Measurements from ENCODE around the gene RGS5. TPM values are rescaled to one million over a fixed set of nuclear protein-coding genes. Genes with fewer than 3 reads are reported as not detected.
A peak's percentile ranks its signal among the peaks of the same experiment; 100 is the strongest.

The RGS5 gene
- polyA plus RNA-seq, 1 donor from 2014 or later, result 4.4 TPM

DNA sequence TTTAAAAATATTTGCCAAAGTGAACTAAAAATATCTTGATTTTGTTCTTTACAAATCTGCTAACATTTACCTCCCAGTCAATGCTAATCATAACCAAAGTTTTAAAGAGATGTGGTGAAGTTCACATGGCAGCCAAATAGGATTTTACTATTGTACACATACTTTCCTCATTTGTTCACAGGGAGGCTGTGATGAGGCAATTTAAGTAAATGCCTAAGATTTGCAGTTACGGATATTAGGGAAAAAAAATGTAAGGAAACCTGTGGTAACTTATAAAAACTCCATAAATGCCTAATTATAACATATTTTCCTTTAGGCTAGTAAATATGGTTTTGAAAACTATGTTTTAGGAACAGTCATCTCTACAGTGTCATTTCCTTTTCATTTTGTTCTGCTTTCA lies 32.4 kb downstream of the RGS5 start:
- peaks cover 3% of the 10 kb centered on the region for H3K27me3 Mint-ChIP-seq
- H3K4me3 Mint-ChIP-seq, result no peak overlapping the region
- H3K27ac Mint-ChIP-seq, result no peak overlapping the region
- peaks cover under 1% of the 10 kb centered on the region for H3K36me3 Mint-ChIP-seq
- peaks cover 0 to 2% (median 0%) of the 10 kb centered on the region in 3 donors for H3K4me1 Mint-ChIP-seq
- H3K9me3 Mint-ChIP-seq, result peaks cover 0 to 2% (median 0%) of the 10 kb centered on the region in 3 donors

DNA sequence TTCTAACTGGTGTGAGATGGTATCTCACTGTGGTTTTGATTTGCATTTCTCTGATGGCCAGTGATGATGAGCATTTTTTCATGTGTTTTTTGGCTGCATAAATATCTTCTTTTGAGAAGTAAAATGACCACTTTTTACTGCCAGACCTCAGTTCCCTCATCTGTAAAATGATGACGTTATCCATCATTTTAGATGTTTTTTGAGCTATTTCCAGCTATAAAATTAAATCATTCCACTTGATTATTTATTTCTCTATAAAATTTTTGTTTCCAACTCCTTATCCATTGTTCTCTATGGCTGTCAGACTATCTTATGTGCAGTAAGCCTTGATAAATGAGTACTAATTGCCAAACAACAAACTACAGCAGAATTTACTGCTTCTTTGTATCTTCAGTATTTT lies 33.2 kb downstream of the RGS5 start:
- H3K9me3 Mint-ChIP-seq, result peaks cover 0 to 2% (median 0%) of the 10 kb centered on the region in 3 donors
- H3K27me3 Mint-ChIP-seq, result peaks cover 4% of the 10 kb centered on the region
- no peak overlapping the region for H3K27ac Mint-ChIP-seq
- H3K4me3 Mint-ChIP-seq, result no peak overlapping the region
- peaks cover 2% of the 10 kb centered on the region for H3K36me3 Mint-ChIP-seq
- peaks cover 0 to 2% (median 0%) of the 10 kb centered on the region in 3 donors for H3K4me1 Mint-ChIP-seq

DNA sequence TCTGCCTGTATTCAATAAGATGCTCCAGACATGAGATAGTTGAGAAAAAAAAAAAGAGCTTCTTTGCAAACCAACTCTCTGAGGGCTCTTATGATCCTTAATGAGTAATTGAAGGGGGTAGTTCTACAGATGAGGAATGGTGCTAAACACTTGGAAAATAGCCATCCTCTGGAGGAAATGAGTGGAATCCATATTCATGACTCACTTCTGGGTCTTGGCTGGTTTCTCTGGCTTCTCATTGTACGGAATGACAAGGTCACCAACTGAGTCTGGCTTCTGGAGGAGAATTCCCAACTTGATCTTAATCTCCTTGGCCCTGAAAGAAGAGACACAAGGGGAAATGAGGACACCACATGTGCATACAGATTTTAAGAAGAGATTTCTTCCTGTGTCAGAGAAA lies 34.7 kb downstream of the RGS5 start:
- Mint-ChIP-seq H3K27me3 (peaks cover 3% of the 10 kb centered on the region), H3K9me3 (peaks cover 0 to 2% (median 0%) of the 10 kb centered on the region in 3 donors), H3K36me3 (peaks cover 2% of the 10 kb centered on the region), H3K4me3 (no peak overlapping the region), H3K27ac (no peak overlapping the region), H3K4me1 (peaks cover 0 to 2% (median 0%) of the 10 kb centered on the region in 3 donors)

DNA sequence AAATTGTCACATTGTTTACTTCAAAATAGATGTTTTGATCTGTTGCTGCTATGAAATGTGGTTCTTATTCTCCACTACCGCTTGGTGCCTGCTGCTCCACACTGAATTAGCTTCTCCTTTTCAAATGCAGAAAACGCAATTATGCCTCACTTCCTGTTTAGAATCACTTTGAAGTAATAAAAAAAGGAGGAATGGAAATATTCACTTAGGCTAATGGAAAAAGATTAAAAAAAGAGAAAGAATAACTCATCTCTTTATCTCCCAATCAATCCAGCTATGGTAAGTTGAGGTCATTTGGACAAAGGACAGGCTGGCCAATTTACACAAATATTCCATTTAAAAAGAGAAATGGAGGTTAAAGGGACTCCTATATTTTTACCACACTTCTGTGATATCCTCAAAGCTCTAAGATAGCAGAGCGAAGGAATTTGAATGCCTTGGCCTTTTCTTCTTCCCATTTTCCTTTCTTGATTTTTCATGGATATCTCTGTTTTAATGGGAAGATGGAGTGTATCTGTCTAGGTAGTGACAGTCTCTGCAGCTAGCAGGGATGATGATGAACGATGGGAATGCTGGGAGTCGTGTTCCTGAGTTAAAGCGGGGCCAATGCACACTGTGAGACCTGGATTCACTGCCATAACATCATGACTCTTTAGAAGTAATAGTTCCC lies 35.7 kb downstream of the RGS5 start:
- Mint-ChIP-seq H3K4me1 (peaks cover 0 to 2% (median 0%) of the 10 kb centered on the region in 3 donors), H3K9me3 (peaks cover 0 to 2% (median 0%) of the 10 kb centered on the region in 3 donors), H3K27ac (no peak overlapping the region), H3K4me3 (no peak overlapping the region), H3K36me3 (peaks cover 2% of the 10 kb centered on the region), H3K27me3 (peaks cover 2% of the 10 kb centered on the region)

DNA sequence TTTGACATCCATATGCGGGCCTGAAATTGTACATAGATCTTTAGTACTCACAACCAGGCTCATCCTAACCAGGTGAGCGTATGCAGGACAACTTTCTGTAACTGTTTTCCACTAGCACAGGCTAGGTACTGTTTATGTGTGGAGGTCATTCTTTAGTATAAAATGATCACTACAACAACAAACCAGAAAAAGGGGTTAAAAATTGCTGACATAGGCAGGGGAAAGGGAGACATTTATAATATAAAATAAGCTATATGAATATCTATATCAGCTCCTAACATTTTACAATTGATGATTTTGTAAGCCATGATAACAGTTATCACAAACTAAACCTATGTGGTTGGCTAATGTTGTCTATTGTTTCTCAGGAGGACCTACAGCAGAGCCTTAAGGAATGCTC lies 37.6 kb downstream of the RGS5 start:
- Mint-ChIP-seq H3K27me3 (peaks cover 4% of the 10 kb centered on the region), H3K4me1 (no peaks in the 10 kb centered on the region), H3K36me3 (peaks cover 2% of the 10 kb centered on the region), H3K9me3 (peaks cover 0 to 2% (median 0%) of the 10 kb centered on the region in 3 donors), H3K4me3 (no peak overlapping the region), H3K27ac (no peak overlapping the region)

DNA sequence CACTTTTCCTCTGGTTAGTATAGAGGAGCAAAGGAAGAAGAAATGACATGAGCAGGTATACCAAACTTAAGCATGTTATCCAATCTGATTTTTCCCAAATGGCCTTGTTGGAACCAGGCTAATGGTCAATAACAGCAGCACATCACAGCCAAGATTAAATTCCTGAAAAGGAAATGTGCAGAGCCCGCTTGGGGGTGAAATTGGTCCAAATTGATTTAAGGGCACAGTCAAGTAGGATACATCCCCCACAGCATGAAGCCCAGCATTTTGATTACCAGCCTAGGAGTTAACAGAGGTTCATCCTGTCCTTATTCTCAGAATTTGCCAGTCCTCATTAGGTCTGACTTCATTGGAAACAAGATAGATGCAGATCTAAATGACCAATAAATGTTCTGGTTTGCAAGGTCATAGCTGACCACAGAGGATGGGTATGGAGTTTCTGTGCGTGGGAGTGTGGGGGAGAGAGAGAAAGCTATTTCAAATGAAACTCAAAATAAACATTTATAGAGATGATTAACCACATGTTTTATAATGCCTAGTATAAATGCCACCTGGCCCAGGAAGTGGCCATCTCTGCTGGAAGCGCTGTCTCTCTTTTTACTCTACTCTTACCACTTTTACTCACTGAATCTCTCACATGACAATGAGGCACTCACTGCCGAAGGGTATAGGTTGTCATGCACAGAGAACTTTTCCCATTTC lies 38.7 kb downstream of the RGS5 start:
- Mint-ChIP-seq H3K9me3 (peaks cover 0 to 1% (median under 1%) of the 10 kb centered on the region in 3 donors), H3K4me1 (no peaks in the 10 kb centered on the region), H3K4me3 (no peak overlapping the region), H3K27ac (no peak overlapping the region), H3K27me3 (peaks cover 4% of the 10 kb centered on the region), H3K36me3 (peaks cover 2% of the 10 kb centered on the region)

DNA sequence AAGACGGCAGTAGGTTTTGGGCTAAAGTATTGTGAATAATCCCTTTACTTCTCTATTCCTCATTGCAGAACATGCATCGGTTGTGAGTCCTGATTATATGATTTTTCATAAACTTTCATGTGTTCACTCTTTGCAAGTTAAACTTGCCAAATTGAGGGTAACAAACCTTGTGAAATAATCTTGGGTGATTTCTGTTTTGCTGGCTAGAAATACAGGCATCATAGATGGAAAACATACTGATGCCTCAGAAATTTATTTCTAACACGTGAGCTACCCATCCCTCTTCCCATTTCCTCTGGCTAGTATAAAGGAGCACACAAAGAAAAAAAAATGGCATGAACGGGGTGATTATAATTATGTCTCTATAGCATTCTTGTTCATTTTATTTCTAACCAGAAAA lies 39.6 kb downstream of the RGS5 start:
- H3K36me3 Mint-ChIP-seq, result peaks cover 2% of the 10 kb centered on the region
- H3K4me3 Mint-ChIP-seq, result no peak overlapping the region
- H3K9me3 Mint-ChIP-seq, result peaks cover 2 to 4% (median 4%) of the 10 kb centered on the region in 3 donors
- H3K27ac Mint-ChIP-seq, result no peak overlapping the region
- H3K4me1 Mint-ChIP-seq, result no peaks in the 10 kb centered on the region
- H3K27me3 Mint-ChIP-seq, result peaks cover 4% of the 10 kb centered on the region

DNA sequence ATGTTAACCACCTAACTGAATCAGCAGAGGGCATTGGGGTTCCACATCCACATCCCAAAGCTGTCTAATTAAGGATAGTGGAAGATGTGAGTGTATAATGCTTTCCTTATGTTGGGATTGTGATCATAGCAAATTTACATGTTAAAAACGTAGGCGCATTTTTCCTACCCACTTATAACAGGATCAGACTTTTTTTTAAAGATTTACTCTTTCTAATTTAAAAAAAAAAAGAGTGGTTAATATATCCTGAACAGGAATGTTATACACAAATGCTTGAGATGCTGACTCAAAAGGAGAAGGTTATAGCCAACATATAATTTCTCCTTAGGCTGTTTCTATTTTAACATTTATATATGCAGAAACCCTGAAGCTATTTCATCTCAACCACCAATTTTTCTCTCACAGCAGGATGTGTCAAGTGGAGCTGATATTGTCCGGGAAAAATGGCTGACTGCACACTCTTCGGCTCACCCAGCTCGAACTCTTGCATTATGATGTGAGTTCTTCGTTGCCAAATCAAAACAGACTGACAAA lies 40.3 kb downstream of the RGS5 start:
- Mint-ChIP-seq H3K4me3 (no peak overlapping the region), H3K9me3 (peaks cover 4 to 7% (median 5%) of the 10 kb centered on the region in 3 donors), H3K27me3 (peaks cover 4% of the 10 kb centered on the region), H3K4me1 (no peaks in the 10 kb centered on the region), H3K36me3 (peaks cover 2% of the 10 kb centered on the region), H3K27ac (no peak overlapping the region)

DNA sequence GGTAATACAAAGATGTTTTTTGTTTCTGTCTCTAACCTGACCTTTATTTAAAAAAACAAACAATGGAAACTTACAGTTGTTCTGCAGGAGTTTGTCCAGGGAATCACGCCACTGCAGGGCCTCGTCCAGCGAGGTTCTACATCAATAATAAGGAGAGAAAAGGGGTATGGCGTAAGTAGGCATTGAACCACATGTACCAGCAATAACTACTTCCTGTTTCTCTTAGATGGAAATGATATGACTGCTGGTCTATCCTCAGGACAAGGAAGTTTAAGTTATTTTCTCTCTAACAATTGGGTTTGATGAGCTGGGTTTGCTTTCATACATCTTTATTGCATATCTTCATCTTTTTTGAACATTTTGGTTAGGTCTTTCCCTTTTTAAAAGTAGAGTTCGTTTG lies 40.9 kb downstream of the RGS5 start:
- H3K9me3 Mint-ChIP-seq, result peaks cover 4 to 7% (median 5%) of the 10 kb centered on the region in 3 donors
- H3K36me3 Mint-ChIP-seq, result peaks cover 2% of the 10 kb centered on the region
- H3K4me1 Mint-ChIP-seq, result no peaks in the 10 kb centered on the region
- peaks cover 6% of the 10 kb centered on the region for H3K27me3 Mint-ChIP-seq
- no peak overlapping the region for H3K27ac Mint-ChIP-seq
- no peak overlapping the region for H3K4me3 Mint-ChIP-seq

DNA sequence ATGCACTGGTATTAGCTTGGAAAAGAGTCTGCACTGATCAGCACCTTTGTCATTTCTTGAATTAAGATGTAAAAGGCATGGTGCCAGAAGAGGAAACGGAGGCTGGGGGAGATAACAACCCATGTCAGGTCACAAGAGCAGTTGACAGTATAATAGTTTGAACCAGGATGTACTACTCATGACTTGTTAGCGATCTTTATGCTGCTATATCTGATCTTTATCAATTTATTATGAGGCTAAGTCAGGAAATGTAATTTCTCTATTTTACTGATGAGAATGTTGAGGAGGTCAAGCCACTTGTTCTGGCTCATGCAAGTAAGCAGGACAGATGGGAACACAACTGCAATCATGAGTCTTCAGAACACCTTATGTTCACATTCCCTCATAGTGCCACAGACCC lies 41.4 kb downstream of the RGS5 start:
- H3K4me3 Mint-ChIP-seq, result no peak overlapping the region
- H3K4me1 Mint-ChIP-seq, result no peaks in the 10 kb centered on the region
- H3K27ac Mint-ChIP-seq, result no peak overlapping the region
- peaks cover 4 to 7% (median 5%) of the 10 kb centered on the region in 3 donors for H3K9me3 Mint-ChIP-seq
- H3K36me3 Mint-ChIP-seq, result peaks cover 2% of the 10 kb centered on the region
- H3K27me3 Mint-ChIP-seq, result peaks cover 7% of the 10 kb centered on the region

DNA sequence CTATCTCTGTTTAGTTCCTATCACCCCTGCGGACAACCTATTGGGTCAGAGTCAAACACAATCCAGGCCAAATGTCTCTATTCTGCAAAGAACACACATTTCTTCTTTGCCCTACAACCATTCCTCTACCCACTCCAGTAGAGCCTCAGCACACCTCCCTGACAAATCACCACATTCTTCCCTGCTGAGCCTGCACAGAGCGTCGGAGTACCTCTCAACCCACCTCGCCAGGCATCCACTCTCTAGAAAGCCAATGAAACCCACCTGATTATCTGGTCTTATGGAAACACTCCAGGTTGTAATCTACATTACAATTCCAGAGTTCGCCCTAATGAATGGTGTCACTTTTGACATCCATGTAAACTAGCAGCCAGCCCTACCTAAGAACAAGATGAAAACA lies 47.1 kb downstream of the RGS5 start:
- no peak overlapping the region for H3K4me3 Mint-ChIP-seq
- peaks cover 4 to 7% (median 5%) of the 10 kb centered on the region in 3 donors for H3K9me3 Mint-ChIP-seq
- peaks cover 3% of the 10 kb centered on the region for H3K27me3 Mint-ChIP-seq
- no peaks in the 10 kb centered on the region for H3K36me3 Mint-ChIP-seq
- H3K4me1 Mint-ChIP-seq, result no peaks in the 10 kb centered on the region
- H3K27ac Mint-ChIP-seq, result peak overlapping the region in 1 of 3 donors; percentile 35

DNA sequence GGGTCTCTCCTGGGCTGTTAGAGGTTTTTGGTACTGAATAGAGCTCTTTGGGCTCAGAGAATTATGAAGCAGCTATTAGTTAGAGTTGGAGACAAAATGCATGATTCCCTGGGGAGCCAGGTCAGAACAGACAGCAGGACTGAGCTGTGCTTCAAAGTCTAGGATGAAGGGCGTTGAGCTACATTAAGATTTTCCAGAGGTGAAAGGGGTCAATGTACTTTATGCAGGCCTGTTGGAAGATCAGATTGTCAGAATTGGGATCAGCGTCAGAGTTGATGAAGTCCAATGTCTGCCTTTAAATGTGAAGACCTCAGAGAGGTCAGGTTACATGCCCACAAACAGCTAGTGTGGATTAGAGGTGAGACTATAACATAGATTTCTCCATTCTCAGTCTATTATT lies 53.8 kb downstream of the RGS5 start:
- no peak overlapping the region for H3K27ac Mint-ChIP-seq
- no peaks in the 10 kb centered on the region for H3K36me3 Mint-ChIP-seq
- no peak overlapping the region for H3K4me3 Mint-ChIP-seq
- H3K4me1 Mint-ChIP-seq, result no peaks in the 10 kb centered on the region
- H3K27me3 Mint-ChIP-seq, result peaks cover 2% of the 10 kb centered on the region
- H3K9me3 Mint-ChIP-seq, result no peaks in the 10 kb centered on the region

DNA sequence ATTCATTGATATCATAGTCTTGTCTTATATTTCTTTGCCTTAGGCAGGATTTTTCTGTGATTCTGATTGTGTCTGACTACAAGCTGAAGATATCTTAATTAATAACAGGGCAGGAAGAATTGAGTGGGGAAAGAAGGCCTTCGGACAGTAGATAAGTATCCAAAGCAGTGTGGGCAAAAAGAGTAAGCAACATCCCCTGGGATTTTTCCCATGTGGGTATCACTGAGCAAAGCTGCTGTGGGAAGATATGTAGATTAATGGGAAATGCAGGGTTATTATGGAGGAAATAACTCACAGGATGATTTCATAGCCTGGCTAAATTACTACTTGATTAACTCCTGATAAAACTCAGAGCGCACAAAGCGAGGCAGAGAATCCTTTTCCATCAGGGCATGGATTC lies 55.7 kb downstream of the RGS5 start:
- H3K27me3 Mint-ChIP-seq, result peaks cover 2% of the 10 kb centered on the region
- no peaks in the 10 kb centered on the region for H3K4me1 Mint-ChIP-seq
- no peak overlapping the region for H3K4me3 Mint-ChIP-seq
- no peaks in the 10 kb centered on the region for H3K9me3 Mint-ChIP-seq
- no peak overlapping the region for H3K27ac Mint-ChIP-seq
- H3K36me3 Mint-ChIP-seq, result no peaks in the 10 kb centered on the region

DNA sequence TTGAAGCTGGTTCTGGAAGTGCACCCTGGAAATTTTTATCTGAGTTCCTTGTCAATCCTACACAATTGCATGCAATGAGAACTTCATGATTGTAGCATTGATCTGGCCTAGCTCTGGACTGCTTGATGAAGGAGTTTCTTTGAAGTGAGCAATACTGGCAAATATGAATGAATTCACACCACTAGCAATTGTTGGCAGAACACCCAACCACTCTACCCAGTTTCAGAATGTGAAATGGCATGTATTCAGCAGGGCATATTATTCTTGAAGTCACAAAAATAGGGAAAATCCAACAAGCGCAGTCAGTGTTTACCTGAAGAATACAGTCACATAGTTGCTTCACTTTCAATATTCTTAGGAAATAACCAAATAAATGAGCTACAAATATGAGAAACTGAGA lies 57.3 kb downstream of the RGS5 start:
- H3K4me3 Mint-ChIP-seq, result no peak overlapping the region
- H3K27ac Mint-ChIP-seq, result no peak overlapping the region
- no peaks in the 10 kb centered on the region for H3K36me3 Mint-ChIP-seq
- H3K27me3 Mint-ChIP-seq, result peaks cover 2% of the 10 kb centered on the region
- H3K9me3 Mint-ChIP-seq, result no peaks in the 10 kb centered on the region
- no peaks in the 10 kb centered on the region for H3K4me1 Mint-ChIP-seq

DNA sequence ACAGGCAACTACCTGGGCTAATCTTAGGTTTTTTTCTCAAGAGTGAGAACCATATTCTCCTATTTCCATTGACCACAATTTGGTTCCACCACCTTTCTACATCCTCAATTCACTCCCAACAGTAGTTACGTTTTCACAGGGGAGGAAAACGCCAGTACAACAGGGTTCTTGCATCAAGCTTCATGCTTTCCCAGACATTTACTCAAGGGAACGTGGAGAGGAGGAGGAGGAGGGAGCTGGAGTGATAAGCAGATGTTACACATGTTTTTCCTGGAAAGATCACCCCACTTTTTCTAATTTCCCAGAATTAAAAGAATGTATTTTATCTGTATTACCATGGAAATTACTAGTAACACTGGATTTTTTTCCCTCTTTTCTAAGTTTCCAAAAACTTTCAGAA lies 58.3 kb downstream of the RGS5 start:
- no peak overlapping the region for H3K27ac Mint-ChIP-seq
- no peaks in the 10 kb centered on the region for H3K9me3 Mint-ChIP-seq
- peaks cover 2% of the 10 kb centered on the region for H3K27me3 Mint-ChIP-seq
- H3K4me1 Mint-ChIP-seq, result no peaks in the 10 kb centered on the region
- no peak overlapping the region for H3K4me3 Mint-ChIP-seq
- H3K36me3 Mint-ChIP-seq, result no peaks in the 10 kb centered on the region

DNA sequence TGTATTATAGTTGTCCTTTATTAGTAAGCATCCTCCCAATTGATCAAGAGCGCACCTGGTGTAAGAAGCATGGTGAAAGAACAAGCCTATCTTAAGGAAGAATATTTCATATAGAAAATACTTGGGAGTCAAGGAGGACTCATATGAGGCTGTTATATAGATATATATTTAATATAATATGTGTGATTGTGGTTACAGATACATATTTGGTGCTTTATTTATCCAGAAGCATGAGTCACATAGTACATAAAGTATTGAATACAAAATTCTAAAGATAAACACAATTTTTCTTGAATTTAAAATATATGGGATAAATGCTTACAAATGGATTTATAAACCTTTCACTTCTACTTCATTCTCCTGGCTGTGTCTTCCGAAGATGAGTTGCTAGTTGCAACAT lies 60.6 kb downstream of the RGS5 start:
- no peaks in the 10 kb centered on the region for H3K9me3 Mint-ChIP-seq
- no peak overlapping the region for H3K27ac Mint-ChIP-seq
- H3K4me3 Mint-ChIP-seq, result no peak overlapping the region
- peaks cover 2% of the 10 kb centered on the region for H3K27me3 Mint-ChIP-seq
- H3K4me1 Mint-ChIP-seq, result no peaks in the 10 kb centered on the region
- H3K36me3 Mint-ChIP-seq, result no peaks in the 10 kb centered on the region
